CD4-positive, CD25-positive, alpha-beta regulatory T cell (primary cell): Measurements from ENCODE around the gene PRXL2B. TPM values are rescaled to one million over a fixed set of nuclear protein-coding genes. Genes with fewer than 3 reads are reported as not detected.
A peak's percentile ranks its signal among the peaks of the same experiment; 100 is the strongest.

ENCODE experiments used
- ATAC-seq, 2 donors: fragments of 150-1000 bp; cut with Tn5 transposase; one replicate each; pipeline ENCODE4 v1.10.0; 2021; ENCODE audit warnings: low read depth in 2 of 2, moderate number of reproducible peaks in 2 of 2, moderate library complexity in 1 of 2
- DNase-seq, 3 donors: peaks; one replicate each; pipeline versions ENCODE4 v3.0.0 to v3.0.0-alpha.2; 2012 to 2022; ENCODE audit warnings: mixed read lengths in 1 of 3
- H3K27ac ChIP-seq: one replicate; pipeline ENCODE4 v1.7.0; 2013; ENCODE audit warnings: mild to moderate bottlenecking, low read length; ENCODE audit not compliant: insufficient read depth, poor library complexity, severe bottlenecking
- H3K27me3 ChIP-seq: one replicate; pipeline ENCODE4 v1.7.0; 2013; ENCODE audit warnings: low read length; ENCODE audit not compliant: control insufficient read depth, insufficient read depth
- H3K36me3 ChIP-seq: one replicate; pipeline ENCODE4 v1.7.0; 2013; ENCODE audit warnings: mild to moderate bottlenecking, low read length, moderate library complexity; ENCODE audit not compliant: control insufficient read depth, insufficient read depth
- H3K4me1 ChIP-seq: 2 replicates; pipeline ENCODE4 v1.7.0; 2013; ENCODE audit warnings: mild to moderate bottlenecking, low read length; ENCODE audit not compliant: insufficient read depth, control insufficient read depth, poor library complexity, severe bottlenecking
- H3K4me3 ChIP-seq: one replicate; pipeline ENCODE4 v1.7.0; 2013; ENCODE audit warnings: low read depth, mild to moderate bottlenecking, low read length, moderate library complexity
- H3K9me3 ChIP-seq, 2 experiments: 1 replicate in 1 of 2; 2 replicates in 1 of 2; pipeline ENCODE4 v1.7.0; 2013; ENCODE audit warnings: low read length in 2 of 2, mild to moderate bottlenecking in 1 of 2, moderate library complexity in 1 of 2; ENCODE audit not compliant: control insufficient read depth in 2 of 2
- H3K27ac Mint-ChIP-seq, 3 donors: one replicate each; pipeline ENCODE4 v1.8.0; 2020 to 2022; ENCODE audit warnings: mild to moderate bottlenecking in 3 of 3, mixed read lengths in 3 of 3, moderate library complexity in 2 of 3
- H3K27me3 Mint-ChIP-seq: one replicate; pipeline ENCODE4 v1.8.0; 2022; ENCODE audit warnings: mild to moderate bottlenecking, mixed read lengths
- H3K36me3 Mint-ChIP-seq: one replicate; pipeline ENCODE4 v1.8.0; 2020; ENCODE audit warnings: mixed read lengths
- H3K4me1 Mint-ChIP-seq, 4 donors: one replicate each; pipeline ENCODE4 v1.8.0; 2020 to 2022; ENCODE audit warnings: mixed read lengths in 4 of 4, mild to moderate bottlenecking in 1 of 4
- H3K4me3 Mint-ChIP-seq, 4 donors: one replicate each; pipeline ENCODE4 v1.8.0; 2020 to 2022; ENCODE audit warnings: mild to moderate bottlenecking in 4 of 4, mixed read lengths in 4 of 4, moderate library complexity in 3 of 4
- H3K9me3 Mint-ChIP-seq, 7 donors: one replicate each; pipeline ENCODE4 v1.8.0; 2020 to 2022; ENCODE audit warnings: mixed read lengths in 7 of 7, mild to moderate bottlenecking in 3 of 7, moderate library complexity in 2 of 7
- polyA plus RNA-seq, 4 donors: library from polyadenylated mRNA; unstranded; fragments of 300-500 nt; fragmentation: Illumina TruSeq; gene quantifications; one replicate each; pipeline ENCODE4 v1.2.3, GENCODE V29; 2021
- total RNA-seq: library from RNA; stranded (reverse); gene quantifications from one replicate; pipeline ENCODE4 v1.2.3, GENCODE V29; 2022

PRXL2B gene
- total and polyA plus RNA-seq, 5 donors from 2014 or later, result 24.5 to 31.1 (median 27.1) TPM

DNA sequence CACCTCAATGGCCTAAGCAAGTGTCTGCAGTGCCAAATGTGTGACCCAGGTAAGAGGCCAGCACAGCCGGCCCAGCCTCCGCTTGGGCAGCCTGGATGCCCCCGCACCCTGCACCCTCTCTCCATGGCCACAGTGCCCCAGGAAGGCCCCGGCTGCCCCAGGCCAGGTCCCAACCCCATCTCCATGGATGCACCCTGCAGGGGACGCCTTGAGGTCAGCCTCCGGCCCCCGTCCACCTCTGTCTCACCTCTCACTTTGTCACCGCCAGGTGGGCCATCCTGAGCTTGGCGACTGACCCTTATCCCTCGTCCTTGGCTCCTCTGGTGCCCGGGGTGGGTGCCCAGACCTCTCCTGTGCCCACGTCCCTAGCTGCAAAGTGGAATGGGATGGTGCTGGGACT is 28.2 kb upstream of the PRXL2B start:
- peaks cover 4% of the 10 kb centered on the region for H3K36me3 Mint-ChIP-seq

DNA sequence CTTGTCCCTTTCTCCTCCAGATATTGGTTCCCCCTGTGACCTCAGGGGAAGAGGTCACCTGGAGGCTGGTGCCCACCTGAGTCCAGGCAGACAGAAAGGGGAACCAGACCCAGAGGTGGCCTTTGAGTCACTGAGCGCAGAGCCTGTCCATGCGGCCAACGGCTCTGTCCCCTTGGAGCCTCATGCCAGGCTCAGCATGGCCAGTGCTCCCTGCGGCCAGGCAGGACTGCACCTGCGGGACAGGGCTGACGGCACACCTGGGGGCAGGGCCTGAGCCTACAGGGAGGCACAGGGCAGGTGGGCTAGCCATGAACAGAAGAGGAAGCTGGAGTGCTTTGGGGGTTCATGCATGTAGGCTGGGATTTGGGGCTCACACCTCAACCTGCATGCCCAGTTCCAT is 27.7 kb upstream of the PRXL2B start:
- no peaks in the 10 kb centered on the region for H3K27me3 ChIP-seq
- peaks cover 34% of the 10 kb centered on the region for H3K36me3 ChIP-seq
- peaks cover 0 to 2% (median 0%) of the 10 kb centered on the region in 7 donors for H3K9me3 Mint-ChIP-seq
- H3K4me3 ChIP-seq, result no peak overlapping the region
- peak overlapping the region; percentile 69 to 98 (median 78) for H3K4me3 Mint-ChIP-seq
- H3K27ac ChIP-seq, result peak overlapping the region; percentile 21
- H3K27ac Mint-ChIP-seq, result peak overlapping the region in 2 of 3 donors; percentile 76 to 85
- DNase-seq (no peak), ATAC-seq (no peak)
- H3K4me1 Mint-ChIP-seq, result peaks cover 0 to 50% (median 10%) of the 10 kb centered on the region in 4 donors
- H3K27me3 Mint-ChIP-seq, result no peaks in the 10 kb centered on the region
- peaks cover 4% of the 10 kb centered on the region for H3K36me3 Mint-ChIP-seq
- no peaks in the 10 kb centered on the region for H3K9me3 ChIP-seq
- H3K4me1 ChIP-seq, result peaks cover 59% of the 10 kb centered on the region

More for the DNA sequence above, 28.2 kb upstream of the PRXL2B start:
- H3K27me3 ChIP-seq, result no peaks in the 10 kb centered on the region
- Mint-ChIP-seq H3K4me3 (peak overlapping the region; percentile 89 to 100 (median 98)), H3K27ac (peak overlapping the region; percentile 47 to 85 (median 76)), H3K4me1 (peaks cover 0 to 53% (median 10%) of the 10 kb centered on the region in 4 donors), H3K9me3 (peaks cover 0 to 2% (median 0%) of the 10 kb centered on the region in 7 donors), H3K27me3 (no peaks in the 10 kb centered on the region)
- peak overlapping the region; percentile 97 for H3K27ac ChIP-seq
- no peaks in the 10 kb centered on the region for H3K9me3 ChIP-seq
- ATAC-seq (no peak), DNase-seq (no peak)
- H3K4me1 ChIP-seq, result peaks cover 59% of the 10 kb centered on the region
- no peak overlapping the region for H3K4me3 ChIP-seq
- H3K36me3 ChIP-seq, result peaks cover 34% of the 10 kb centered on the region

DNA sequence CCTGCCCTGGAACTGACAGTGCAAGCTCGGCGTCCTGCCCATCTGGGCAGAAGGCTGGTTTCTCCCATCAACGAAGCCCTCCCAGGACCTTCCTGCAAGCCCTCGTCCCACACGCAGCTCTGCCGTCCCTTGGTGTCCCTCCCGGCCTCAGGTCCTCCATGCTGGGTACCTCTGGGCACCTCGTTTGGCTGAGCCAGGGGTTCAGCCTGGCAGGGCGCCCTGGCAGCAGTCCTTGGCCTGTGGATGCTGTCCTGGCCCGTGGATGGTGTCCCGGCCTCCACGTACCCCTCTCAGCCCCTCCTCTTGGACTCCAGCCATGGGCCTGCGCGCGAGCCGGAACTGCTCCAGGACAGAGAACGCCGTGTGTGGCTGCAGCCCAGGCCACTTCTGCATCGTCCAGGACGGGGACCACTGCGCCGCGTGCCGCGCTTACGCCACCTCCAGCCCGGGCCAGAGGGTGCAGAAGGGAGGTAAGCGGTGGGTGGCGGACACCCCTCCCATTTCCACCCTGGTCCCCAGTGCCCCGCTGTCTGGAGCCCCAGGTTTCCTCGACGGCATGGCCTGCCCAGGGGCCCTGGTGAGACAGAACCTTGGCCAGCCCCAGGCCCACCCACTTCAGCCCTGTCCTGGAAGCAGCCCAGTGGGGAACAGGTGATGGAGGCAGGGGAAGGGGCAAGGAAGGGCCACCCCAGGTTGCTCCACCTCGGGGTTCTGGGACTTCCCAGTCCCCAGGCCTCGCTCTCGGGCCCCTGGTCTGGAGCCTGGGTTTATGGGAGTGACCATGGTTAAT is 26.9 kb upstream of the PRXL2B start:
- Mint-ChIP-seq H3K36me3 (peaks cover 4% of the 10 kb centered on the region), H3K27me3 (no peaks in the 10 kb centered on the region), H3K4me1 (peaks cover 0 to 46% (median 9%) of the 10 kb centered on the region in 4 donors), H3K9me3 (peaks cover 0 to 2% (median 0%) of the 10 kb centered on the region in 7 donors), H3K4me3 (peak overlapping the region; percentile 21 to 68 (median 42)), H3K27ac (peak overlapping the region in 1 of 3 donors; percentile 83)
- H3K9me3 ChIP-seq, result no peaks in the 10 kb centered on the region
- ATAC-seq (no peak), DNase-seq (no peak)
- no peaks in the 10 kb centered on the region for H3K27me3 ChIP-seq
- H3K4me3 ChIP-seq, result no peak overlapping the region
- no peak overlapping the region for H3K27ac ChIP-seq
- H3K4me1 ChIP-seq, result peaks cover 54% of the 10 kb centered on the region
- peaks cover 34% of the 10 kb centered on the region for H3K36me3 ChIP-seq

DNA sequence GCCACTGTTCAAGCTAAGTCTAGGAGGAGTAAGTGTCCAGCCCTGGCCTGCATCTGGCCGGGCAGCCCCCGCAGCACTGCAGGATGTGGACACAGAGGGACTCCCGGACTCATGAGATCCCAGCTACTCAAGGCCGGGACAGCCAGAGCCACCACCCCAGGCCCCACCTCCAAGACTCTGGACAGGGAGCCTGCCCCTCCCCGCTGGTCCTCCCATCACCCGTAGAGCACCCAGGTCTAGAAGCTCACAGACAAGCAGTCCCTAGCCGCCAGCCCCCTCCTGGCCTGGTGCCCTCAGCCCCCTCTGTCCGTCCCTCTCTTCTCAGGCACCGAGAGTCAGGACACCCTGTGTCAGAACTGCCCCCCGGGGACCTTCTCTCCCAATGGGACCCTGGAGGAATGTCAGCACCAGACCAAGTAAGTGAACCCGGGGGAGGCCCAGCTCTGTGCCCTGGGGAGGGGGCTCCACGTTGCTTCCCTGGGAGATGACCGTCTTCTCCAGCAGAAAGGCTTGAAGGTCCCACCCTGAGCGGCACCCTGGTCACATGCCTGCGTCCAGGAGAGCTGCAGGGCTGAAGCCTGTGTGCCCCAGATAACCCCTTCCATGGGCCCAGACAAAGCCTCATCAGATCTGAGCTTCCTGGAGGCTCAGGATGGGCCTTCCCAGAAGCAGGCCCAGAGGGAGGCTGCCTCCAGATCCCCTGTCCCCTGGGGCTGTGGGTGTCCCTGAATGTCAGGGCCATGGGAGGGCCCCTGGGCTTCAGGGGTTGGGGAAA is 26.1 kb upstream of the PRXL2B start:
- ATAC-seq (no peak), DNase-seq (no peak)
- Histone ChIP-seq H3K4me1 (peaks cover 46% of the 10 kb centered on the region), H3K4me3 (no peak overlapping the region), H3K36me3 (peaks cover 34% of the 10 kb centered on the region), H3K27ac (peak overlapping the region; percentile 33), H3K9me3 (no peaks in the 10 kb centered on the region), H3K27me3 (no peaks in the 10 kb centered on the region)
- peaks cover 0 to 39% (median 6%) of the 10 kb centered on the region in 4 donors for H3K4me1 Mint-ChIP-seq
- H3K36me3 Mint-ChIP-seq, result peaks cover 4% of the 10 kb centered on the region
- H3K27me3 Mint-ChIP-seq, result no peaks in the 10 kb centered on the region
- peaks cover 0 to 2% (median 0%) of the 10 kb centered on the region in 7 donors for H3K9me3 Mint-ChIP-seq
- H3K27ac Mint-ChIP-seq, result no peak overlapping the region
- peak overlapping the region in 2 of 4 donors; percentile 7 to 68 for H3K4me3 Mint-ChIP-seq

DNA sequence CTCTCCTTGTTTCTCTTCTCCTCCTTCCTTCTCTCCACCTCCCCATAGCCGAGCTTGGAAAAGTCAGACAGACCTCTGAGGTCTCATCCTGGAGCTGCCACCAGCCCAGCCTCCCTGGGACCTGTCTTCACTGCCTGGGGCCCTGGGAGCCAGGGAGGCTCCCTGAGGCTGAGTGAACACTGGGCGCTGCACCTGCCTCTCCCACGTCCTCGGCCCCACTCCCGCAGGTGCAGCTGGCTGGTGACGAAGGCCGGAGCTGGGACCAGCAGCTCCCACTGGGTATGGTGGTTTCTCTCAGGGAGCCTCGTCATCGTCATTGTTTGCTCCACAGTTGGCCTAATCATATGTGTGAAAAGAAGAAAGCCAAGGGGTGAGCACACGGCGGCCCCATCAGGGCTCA is 25.1 kb upstream of the PRXL2B start:
- Histone ChIP-seq H3K27me3 (no peaks in the 10 kb centered on the region), H3K36me3 (peaks cover 34% of the 10 kb centered on the region), H3K27ac (no peak overlapping the region), H3K4me1 (peaks cover 37% of the 10 kb centered on the region), H3K4me3 (no peak overlapping the region), H3K9me3 (no peaks in the 10 kb centered on the region)
- Mint-ChIP-seq H3K4me1 (peaks cover 0 to 35% (median 3%) of the 10 kb centered on the region in 4 donors), H3K9me3 (peaks cover 0 to under 1% (median 0%) of the 10 kb centered on the region in 7 donors), H3K4me3 (peak overlapping the region in 2 of 4 donors; percentile 51 to 61), H3K27me3 (no peaks in the 10 kb centered on the region), H3K36me3 (peaks cover 4% of the 10 kb centered on the region), H3K27ac (peak overlapping the region in 2 of 3 donors; percentile 58 to 79)
- ATAC-seq (no peak), DNase-seq (no peak)

DNA sequence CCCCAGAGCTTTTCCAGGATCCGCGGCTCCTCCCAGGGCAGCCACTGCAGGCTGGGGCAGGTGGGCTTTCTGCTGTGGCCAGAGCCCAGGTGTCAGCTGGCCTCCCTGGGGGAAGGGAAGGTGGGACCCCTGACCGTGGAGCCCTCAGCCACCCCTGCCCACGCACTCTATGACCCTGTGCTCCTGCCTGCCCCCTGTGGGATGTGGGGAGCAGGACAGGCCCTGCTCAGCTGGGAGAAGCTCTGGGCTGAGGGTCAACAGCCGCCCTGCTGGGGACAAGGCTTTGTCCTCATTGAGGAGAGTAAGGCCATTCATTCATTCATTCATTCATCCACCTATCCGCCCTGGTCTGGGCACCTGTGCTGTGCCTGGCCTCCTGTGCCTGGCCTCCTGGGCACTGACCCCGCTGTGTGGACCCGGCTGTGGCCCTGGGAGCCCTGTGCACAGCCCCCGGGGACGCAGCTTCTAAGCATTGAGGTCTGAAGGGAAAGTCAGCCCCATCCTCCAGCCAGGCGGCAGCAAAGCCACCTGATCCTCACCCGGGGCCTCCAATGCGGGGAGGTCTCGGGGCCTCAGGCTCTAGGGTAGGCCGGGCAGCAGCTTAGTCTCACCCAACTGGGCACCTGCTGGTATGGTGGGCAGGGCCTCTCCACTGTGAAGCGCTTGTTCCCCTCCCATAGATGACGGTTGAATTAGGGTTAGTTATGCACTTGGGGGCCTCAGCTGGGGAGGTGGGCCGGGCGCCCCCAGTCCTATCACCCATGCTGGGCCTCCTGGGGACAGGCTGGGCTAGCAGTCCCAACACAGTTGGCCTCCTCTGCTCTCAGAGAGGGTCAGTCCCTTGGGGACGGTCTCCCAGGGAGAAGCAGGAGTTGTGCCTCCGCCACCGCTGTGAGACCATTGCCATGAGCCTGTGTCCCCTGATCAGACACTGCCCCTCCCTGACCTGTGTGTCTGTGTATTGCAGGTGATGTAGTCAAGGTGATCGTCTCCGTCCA is 24.4 kb upstream of the PRXL2B start:
- no peaks in the 10 kb centered on the region for H3K9me3 ChIP-seq
- H3K4me1 ChIP-seq, result peaks cover 32% of the 10 kb centered on the region
- H3K4me3 Mint-ChIP-seq, result peak overlapping the region in 1 of 4 donors; percentile 10
- H3K36me3 Mint-ChIP-seq, result peaks cover 4% of the 10 kb centered on the region
- H3K9me3 Mint-ChIP-seq, result no peaks in the 10 kb centered on the region
- no peaks in the 10 kb centered on the region for H3K27me3 Mint-ChIP-seq
- no peak overlapping the region for H3K4me3 ChIP-seq
- DNase-seq, result no peak
- peaks cover 0 to 32% (median 1%) of the 10 kb centered on the region in 4 donors for H3K4me1 Mint-ChIP-seq
- no peaks in the 10 kb centered on the region for H3K27me3 ChIP-seq
- H3K27ac ChIP-seq, result peak overlapping the region; percentile 23
- peak overlapping the region in 1 of 3 donors; percentile 52 for H3K27ac Mint-ChIP-seq
- peaks cover 34% of the 10 kb centered on the region for H3K36me3 ChIP-seq
- ATAC-seq, result peak in 1 of 2 donors; percentile 39

DNA sequence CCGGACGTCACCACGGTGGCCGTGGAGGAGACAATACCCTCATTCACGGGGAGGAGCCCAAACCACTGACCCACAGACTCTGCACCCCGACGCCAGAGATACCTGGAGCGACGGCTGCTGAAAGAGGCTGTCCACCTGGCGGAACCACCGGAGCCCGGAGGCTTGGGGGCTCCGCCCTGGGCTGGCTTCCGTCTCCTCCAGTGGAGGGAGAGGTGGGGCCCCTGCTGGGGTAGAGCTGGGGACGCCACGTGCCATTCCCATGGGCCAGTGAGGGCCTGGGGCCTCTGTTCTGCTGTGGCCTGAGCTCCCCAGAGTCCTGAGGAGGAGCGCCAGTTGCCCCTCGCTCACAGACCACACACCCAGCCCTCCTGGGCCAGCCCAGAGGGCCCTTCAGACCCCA is 23.4 kb upstream of the PRXL2B start:
- Mint-ChIP-seq H3K9me3 (no peaks in the 10 kb centered on the region), H3K36me3 (peaks cover 4% of the 10 kb centered on the region), H3K27me3 (no peaks in the 10 kb centered on the region), H3K27ac (peak overlapping the region in 1 of 3 donors; percentile 51), H3K4me3 (peak overlapping the region in 1 of 4 donors; percentile 69), H3K4me1 (peaks cover 0 to 22% (median 1%) of the 10 kb centered on the region in 4 donors)
- Histone ChIP-seq H3K4me3 (no peak overlapping the region), H3K9me3 (no peaks in the 10 kb centered on the region), H3K36me3 (peaks cover 33% of the 10 kb centered on the region), H3K27me3 (no peaks in the 10 kb centered on the region), H3K27ac (no peak overlapping the region), H3K4me1 (peaks cover 22% of the 10 kb centered on the region)
- ATAC-seq, result no peak
- DNase-seq, result no peak
